Right lobe of liver (tissue), 4 donors: ENCODE data around the gene OOSP4A.

Source experiments
- POLR2A ChIP-seq: fragments of 450-650 bp; IDR thresholded peaks from one replicate; pipeline ENCODE4 v1.6.1; 2017; ENCODE audit warnings: antibody characterized with exemption, mild to moderate bottlenecking
- TF ChIP-seq, protein P1 (sequence below), 4 donors: fragments of 200-600 bp in 3 of 4; fragments of 450-650 bp in 1 of 4; IDR thresholded peaks; one replicate each; pipeline versions ENCODE4 v1.5.1 to v1.8.0; 2016 to 2022; ENCODE audit warnings: antibody characterized with exemption in 4 of 4, mild to moderate bottlenecking in 2 of 4
- donor health status: DM: no; HTN: no; CAD: no.
- donor health status: DM: no; HTN: no; CAD: no.
- donor health status: DM: no; HTN: yes; CAD: no.

DNA sequence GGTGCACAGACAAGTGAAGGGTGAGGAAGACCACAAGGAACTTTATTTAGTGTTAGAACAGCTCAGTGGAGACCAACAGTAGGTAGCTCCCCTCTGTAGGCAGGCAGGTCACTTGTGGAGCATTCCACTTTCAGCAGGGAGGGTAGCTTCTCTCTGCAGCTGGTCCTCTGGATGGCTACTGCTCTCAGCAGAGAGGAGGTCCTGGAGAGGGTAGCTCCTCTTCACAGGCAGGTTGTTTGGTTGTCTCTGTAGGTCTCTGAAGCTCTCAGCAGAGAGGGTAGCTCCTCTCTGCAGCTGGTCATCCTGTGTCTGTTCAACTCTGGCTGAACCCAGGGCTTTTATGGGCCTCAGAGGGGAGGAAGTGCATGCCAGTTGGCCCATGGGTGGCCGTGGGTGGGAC lies 32.1 kb upstream of the OOSP4A start:
- TF ChIP-seq, protein P1, sequence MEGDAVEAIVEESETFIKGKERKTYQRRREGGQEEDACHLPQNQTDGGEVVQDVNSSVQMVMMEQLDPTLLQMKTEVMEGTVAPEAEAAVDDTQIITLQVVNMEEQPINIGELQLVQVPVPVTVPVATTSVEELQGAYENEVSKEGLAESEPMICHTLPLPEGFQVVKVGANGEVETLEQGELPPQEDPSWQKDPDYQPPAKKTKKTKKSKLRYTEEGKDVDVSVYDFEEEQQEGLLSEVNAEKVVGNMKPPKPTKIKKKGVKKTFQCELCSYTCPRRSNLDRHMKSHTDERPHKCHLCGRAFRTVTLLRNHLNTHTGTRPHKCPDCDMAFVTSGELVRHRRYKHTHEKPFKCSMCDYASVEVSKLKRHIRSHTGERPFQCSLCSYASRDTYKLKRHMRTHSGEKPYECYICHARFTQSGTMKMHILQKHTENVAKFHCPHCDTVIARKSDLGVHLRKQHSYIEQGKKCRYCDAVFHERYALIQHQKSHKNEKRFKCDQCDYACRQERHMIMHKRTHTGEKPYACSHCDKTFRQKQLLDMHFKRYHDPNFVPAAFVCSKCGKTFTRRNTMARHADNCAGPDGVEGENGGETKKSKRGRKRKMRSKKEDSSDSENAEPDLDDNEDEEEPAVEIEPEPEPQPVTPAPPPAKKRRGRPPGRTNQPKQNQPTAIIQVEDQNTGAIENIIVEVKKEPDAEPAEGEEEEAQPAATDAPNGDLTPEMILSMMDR (IDR thresholded peaks at IDR 0.05), result no peak
- no peak for TF ChIP-seq POLR2A
